ENCODE measurements around the gene PANX2.
A peak's percentile ranks its signal among the peaks of the same experiment; 100 is the strongest.

The PANX2 gene

GRCh38 chr22:50189849-50190181, 19.3 kb downstream of the PANX2 start:
- no peaks in the 10 kb centered on the region for H3K9me2 ChIP-seq (replicated peaks; ENCODE audit: insufficient read depth, low read length)
- H3K36me3 ChIP-seq (replicated peaks; ENCODE audit: insufficient read depth, low read length): no peaks in the 10 kb centered on the region; the same call in 1 of the 2 replicates
- H3K27me3 ChIP-seq (replicated peaks; ENCODE audit: insufficient read depth, low read length): no peaks in the 10 kb centered on the region
- H4K20me1 ChIP-seq (ENCODE audit: insufficient read depth, low read length): no peaks in the 10 kb centered on the region
- peaks cover 44% of the 10 kb centered on the region for H3F3A ChIP-seq (ENCODE audit: insufficient read depth, low read length)
- TF ChIP-seq EZH2 (optimal IDR thresholded peaks at IDR 0.05; ENCODE audit: low read depth, low read length) (no peak), EZH2phosphoT487 (IDR thresholded peaks at IDR 0.05; ENCODE audit: low read length) (no peak)
- TF ChIP-seq, protein P1, sequence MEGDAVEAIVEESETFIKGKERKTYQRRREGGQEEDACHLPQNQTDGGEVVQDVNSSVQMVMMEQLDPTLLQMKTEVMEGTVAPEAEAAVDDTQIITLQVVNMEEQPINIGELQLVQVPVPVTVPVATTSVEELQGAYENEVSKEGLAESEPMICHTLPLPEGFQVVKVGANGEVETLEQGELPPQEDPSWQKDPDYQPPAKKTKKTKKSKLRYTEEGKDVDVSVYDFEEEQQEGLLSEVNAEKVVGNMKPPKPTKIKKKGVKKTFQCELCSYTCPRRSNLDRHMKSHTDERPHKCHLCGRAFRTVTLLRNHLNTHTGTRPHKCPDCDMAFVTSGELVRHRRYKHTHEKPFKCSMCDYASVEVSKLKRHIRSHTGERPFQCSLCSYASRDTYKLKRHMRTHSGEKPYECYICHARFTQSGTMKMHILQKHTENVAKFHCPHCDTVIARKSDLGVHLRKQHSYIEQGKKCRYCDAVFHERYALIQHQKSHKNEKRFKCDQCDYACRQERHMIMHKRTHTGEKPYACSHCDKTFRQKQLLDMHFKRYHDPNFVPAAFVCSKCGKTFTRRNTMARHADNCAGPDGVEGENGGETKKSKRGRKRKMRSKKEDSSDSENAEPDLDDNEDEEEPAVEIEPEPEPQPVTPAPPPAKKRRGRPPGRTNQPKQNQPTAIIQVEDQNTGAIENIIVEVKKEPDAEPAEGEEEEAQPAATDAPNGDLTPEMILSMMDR (IDR thresholded peaks at IDR 0.05; ENCODE audit: low read length): no peak
- no peaks in the 10 kb centered on the region for H3K9me3 ChIP-seq (replicated peaks; ENCODE audit: insufficient read depth, low read length)
- peak overlapping the region; percentile 83 for H3K27ac ChIP-seq (ENCODE audit: low read length)
- peaks cover 40% of the 10 kb centered on the region for H3K4me1 ChIP-seq (ENCODE audit: low read length)
- peak; percentile 57 for DNase-seq
- peak overlapping the region; percentile 78; the same call in 1 of the 2 replicates for H3K9ac ChIP-seq (ENCODE audit: low read length)
- H3K4me3 ChIP-seq (ENCODE audit: low read length): peak overlapping the region; percentile 60
- H3K79me2 ChIP-seq (ENCODE audit: low read length): peaks cover 79% of the 10 kb centered on the region
- peak overlapping the region; percentile 40; the same call in 1 of the 2 replicates for H2AFZ ChIP-seq (ENCODE audit: low read length)
- H3K4me2 ChIP-seq (ENCODE audit: low read depth, low read length): peak overlapping the region; percentile 75

GRCh38 chr22:50190182-50190940, 19.8 kb downstream of the PANX2 start:
- no peaks in the 10 kb centered on the region for H3K9me2 ChIP-seq (replicated peaks; ENCODE audit: insufficient read depth, low read length)
- TF ChIP-seq, protein P1 (IDR thresholded peaks at IDR 0.05; ENCODE audit: low read length): peak; percentile 55
- no peak for TF ChIP-seq EZH2 (optimal IDR thresholded peaks at IDR 0.05; ENCODE audit: low read depth, low read length)
- no peak for TF ChIP-seq EZH2phosphoT487 (IDR thresholded peaks at IDR 0.05; ENCODE audit: low read length)
- peak; percentile 83 for DNase-seq
- H3K4me2 ChIP-seq (ENCODE audit: low read depth, low read length): peak overlapping the region; percentile 75
- peak overlapping the region; percentile 40 for H2AFZ ChIP-seq (ENCODE audit: low read length)
- peak overlapping the region; percentile 60 for H3K4me3 ChIP-seq (ENCODE audit: low read length)
- H3K79me2 ChIP-seq (ENCODE audit: low read length): peaks cover 79% of the 10 kb centered on the region
- peaks cover 44% of the 10 kb centered on the region for H3F3A ChIP-seq (ENCODE audit: insufficient read depth, low read length)
- no peaks in the 10 kb centered on the region for H3K27me3 ChIP-seq (replicated peaks; ENCODE audit: insufficient read depth, low read length)
- H3K27ac ChIP-seq (ENCODE audit: low read length): peak overlapping the region; percentile 83
- no peaks in the 10 kb centered on the region for H4K20me1 ChIP-seq (ENCODE audit: insufficient read depth, low read length)
- no peaks in the 10 kb centered on the region for H3K9me3 ChIP-seq (replicated peaks; ENCODE audit: insufficient read depth, low read length)
- no peaks in the 10 kb centered on the region; the same call in 1 of the 2 replicates for H3K36me3 ChIP-seq (replicated peaks; ENCODE audit: insufficient read depth, low read length)
- H3K9ac ChIP-seq (ENCODE audit: low read length): peak overlapping the region; percentile 78
- H3K4me1 ChIP-seq (ENCODE audit: low read length): peaks cover 36% of the 10 kb centered on the region

- H3K4me2 ChIP-seq (ENCODE audit: low read depth, low read length): peak overlapping the region; percentile 75
- no peaks in the 10 kb centered on the region for H3K27me3 ChIP-seq (replicated peaks; ENCODE audit: insufficient read depth, low read length)
- peaks cover 35% of the 10 kb centered on the region for H3K4me1 ChIP-seq (ENCODE audit: low read length)
- H3K9ac ChIP-seq (ENCODE audit: low read length): peak overlapping the region; percentile 78
- no peak for DNase-seq
- no peaks in the 10 kb centered on the region for H3K9me3 ChIP-seq (replicated peaks; ENCODE audit: insufficient read depth, low read length)
- H3K27ac ChIP-seq (ENCODE audit: low read length): peak overlapping the region; percentile 83
- peak overlapping the region; percentile 40; the same call in 1 of the 2 replicates for H2AFZ ChIP-seq (ENCODE audit: low read length)
- H3F3A ChIP-seq (ENCODE audit: insufficient read depth, low read length): peaks cover 44% of the 10 kb centered on the region
- H3K36me3 ChIP-seq (replicated peaks; ENCODE audit: insufficient read depth, low read length): no peaks in the 10 kb centered on the region; the same call in 1 of the 2 replicates
- H3K4me3 ChIP-seq (ENCODE audit: low read length): peak overlapping the region; percentile 60
- TF ChIP-seq, protein P1 (IDR thresholded peaks at IDR 0.05; ENCODE audit: low read length): no peak
- TF ChIP-seq EZH2 (optimal IDR thresholded peaks at IDR 0.05; ENCODE audit: low read depth, low read length) (no peak), EZH2phosphoT487 (IDR thresholded peaks at IDR 0.05; ENCODE audit: low read length) (no peak)
- no peaks in the 10 kb centered on the region for H3K9me2 ChIP-seq (replicated peaks; ENCODE audit: insufficient read depth, low read length)
- H4K20me1 ChIP-seq (ENCODE audit: insufficient read depth, low read length): no peaks in the 10 kb centered on the region
- peaks cover 76% of the 10 kb centered on the region for H3K79me2 ChIP-seq (ENCODE audit: low read length)
These were observed 20.6 kb downstream of the PANX2 start for GRCh38 chr22:50190941-50191741.

Data from MM.1S (cell line).